Tibial nerve (tissue), 4 donors: ENCODE measurements around the gene LYPD6. TPM values are rescaled to one million over a fixed set of nuclear protein-coding genes. Genes with fewer than 3 reads are reported as not detected.
"Not testable (repeated sequence)": the region's sequence is repeated elsewhere in the genome, so short reads cannot be mapped to it uniquely, and the experiment has no call there.

ENCODE experiments used
- DNase-seq, 2 donors: peaks; one replicate each; pipeline ENCODE4 v3.0.0-alpha.2; 2019; ENCODE audit warnings: low spot score in 2 of 2
- H3K27ac ChIP-seq, 4 donors: fragments of 200-600 bp; sonication (generic) in 3 of 4; one replicate each; pipeline ENCODE4 v1.5.1; 2017 to 2019; ENCODE audit warnings: mild to moderate bottlenecking in 1 of 4
- H3K27me3 ChIP-seq, 2 donors: fragments of 200-600 bp; sonication (generic) in 1 of 2; one replicate each; pipeline versions ENCODE4 v1.5.1 to v1.6.0; 2017 to 2019
- H3K36me3 ChIP-seq, 3 donors: fragments of 200-600 bp; sonication (generic); one replicate each; pipeline ENCODE4 v1.5.1; 2018 to 2019
- H3K4me1 ChIP-seq, 4 donors: fragments of 200-600 bp; sonication (generic) in 3 of 4; one replicate each; pipeline ENCODE4 v1.5.1; 2017 to 2019
- H3K4me3 ChIP-seq, 4 donors: fragments of 200-600 bp; sonication (generic) in 3 of 4; one replicate each; pipeline ENCODE4 v1.5.1; 2017 to 2019; ENCODE audit warnings: mild to moderate bottlenecking in 1 of 4, moderate library complexity in 1 of 4
- H3K9me3 ChIP-seq, 4 donors: fragments of 200-600 bp; sonication (generic) in 3 of 4; one replicate each; pipeline ENCODE4 v1.5.1; 2017 to 2019
- EP300 ChIP-seq, 2 donors: sonication (generic); formaldehyde crosslinking; IDR thresholded peaks; one replicate each; pipeline ENCODE4 v1.6.1; 2017; ENCODE audit warnings: antibody characterized with exemption in 2 of 2, mild to moderate bottlenecking in 1 of 2
- POLR2A ChIP-seq, 2 donors: fragments of 450-650 bp; IDR thresholded peaks; one replicate each; pipeline ENCODE4 v1.6.1; 2017; ENCODE audit warnings: antibody characterized with exemption in 2 of 2, mild to moderate bottlenecking in 2 of 2, moderate library complexity in 2 of 2
- whole genome bisulfite sequencing, 2 donors: methylation state at CpG; one replicate each; pipeline ENCODE4 v1.1.5; 2018; 5-methylcytosine and 5-hydroxymethylcytosine counted together
- total RNA-seq, 4 donors: library from RNA; depleted of rRNA; stranded (reverse); fragments of >200 nt; gene quantifications; one replicate each; pipeline ENCODE4 v1.1.0, GENCODE V29; 2016
- TF ChIP-seq, protein P1 (sequence below), 5 experiments: fragments of 200-600 bp in 3 of 5; fragments of 450-650 bp in 2 of 5; sonication (generic) in 3 of 5; IDR thresholded peaks; one replicate each; pipeline ENCODE4 v1.5.1; 2016 to 2019; ENCODE audit warnings: antibody characterized with exemption in 5 of 5, mild to moderate bottlenecking in 3 of 5, moderate library complexity in 2 of 5

LYPD6 gene
- total RNA-seq, 4 donors from 2014 or later = 2.4 to 10.7 (median 8.2) TPM

DNA sequence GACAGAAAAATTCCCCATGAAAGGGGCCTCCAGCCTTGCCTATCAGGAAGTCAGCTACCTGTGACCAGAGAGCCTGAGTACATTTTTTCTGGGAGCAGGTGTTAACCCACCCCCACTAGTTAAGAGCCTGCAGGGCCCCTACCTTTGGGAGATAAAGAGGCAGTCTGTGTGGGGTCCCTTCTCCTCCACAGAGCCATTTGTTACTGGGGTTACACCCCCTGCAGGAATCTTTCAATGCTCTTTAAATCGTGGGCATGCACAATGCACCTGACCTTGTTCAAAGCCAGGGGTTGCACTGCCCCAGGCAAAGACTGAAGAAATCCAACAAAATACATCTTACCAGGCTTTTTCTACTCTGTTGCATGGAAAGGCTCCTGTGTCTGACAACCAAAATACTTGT is 15.7 kb upstream of the LYPD6 start:
- DNase-seq = no peak
- WGBS, 2 donors = 21 to 44% methylated on average over 1 of the region's 1 CpG
- TF ChIP-seq, protein P1, sequence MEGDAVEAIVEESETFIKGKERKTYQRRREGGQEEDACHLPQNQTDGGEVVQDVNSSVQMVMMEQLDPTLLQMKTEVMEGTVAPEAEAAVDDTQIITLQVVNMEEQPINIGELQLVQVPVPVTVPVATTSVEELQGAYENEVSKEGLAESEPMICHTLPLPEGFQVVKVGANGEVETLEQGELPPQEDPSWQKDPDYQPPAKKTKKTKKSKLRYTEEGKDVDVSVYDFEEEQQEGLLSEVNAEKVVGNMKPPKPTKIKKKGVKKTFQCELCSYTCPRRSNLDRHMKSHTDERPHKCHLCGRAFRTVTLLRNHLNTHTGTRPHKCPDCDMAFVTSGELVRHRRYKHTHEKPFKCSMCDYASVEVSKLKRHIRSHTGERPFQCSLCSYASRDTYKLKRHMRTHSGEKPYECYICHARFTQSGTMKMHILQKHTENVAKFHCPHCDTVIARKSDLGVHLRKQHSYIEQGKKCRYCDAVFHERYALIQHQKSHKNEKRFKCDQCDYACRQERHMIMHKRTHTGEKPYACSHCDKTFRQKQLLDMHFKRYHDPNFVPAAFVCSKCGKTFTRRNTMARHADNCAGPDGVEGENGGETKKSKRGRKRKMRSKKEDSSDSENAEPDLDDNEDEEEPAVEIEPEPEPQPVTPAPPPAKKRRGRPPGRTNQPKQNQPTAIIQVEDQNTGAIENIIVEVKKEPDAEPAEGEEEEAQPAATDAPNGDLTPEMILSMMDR (IDR thresholded peaks at IDR 0.05) = no peak
- TF ChIP-seq POLR2A (IDR thresholded peaks at IDR 0.05) (no peak), EP300 (IDR thresholded peaks at IDR 0.05) (no peak)
- peaks cover 0 to 6% (median 0%) of the 10 kb centered on the region in 4 donors for H3K4me1 ChIP-seq
- no peaks in the 10 kb centered on the region for H3K27me3 ChIP-seq
- no peaks in the 10 kb centered on the region for H3K9me3 ChIP-seq
- H3K4me3 ChIP-seq = no peak overlapping the region
- no peak overlapping the region for H3K27ac ChIP-seq
- H3K36me3 ChIP-seq = no peaks in the 10 kb centered on the region

DNA sequence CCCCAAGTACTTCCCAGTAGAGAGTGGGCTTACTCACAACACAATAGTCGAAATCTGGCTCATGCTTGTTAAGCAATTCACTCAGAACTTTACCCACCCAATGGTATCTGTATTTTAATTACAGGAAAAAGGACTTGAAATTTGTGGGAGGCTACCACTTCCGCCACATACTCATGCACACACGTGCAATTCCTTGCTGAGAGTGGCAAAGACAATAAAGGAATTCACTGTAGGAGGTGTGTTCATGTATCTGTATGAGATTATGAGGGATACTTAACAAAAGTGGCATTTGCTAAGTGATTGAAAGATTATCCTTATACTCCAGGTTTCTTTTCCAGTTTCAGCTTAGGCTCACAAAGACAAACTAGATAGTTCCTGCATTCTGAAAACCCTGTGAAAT is 14.9 kb upstream of the LYPD6 start:
- no peak for TF ChIP-seq EP300 (IDR thresholded peaks at IDR 0.05)
- TF ChIP-seq, protein P1 (IDR thresholded peaks at IDR 0.05) = no peak
- no peak for TF ChIP-seq POLR2A (IDR thresholded peaks at IDR 0.05)
- WGBS, 2 donors = 68 to 73% methylated on average over 3 of the region's 3 CpGs
- H3K9me3 ChIP-seq = peaks cover 0 to 5% (median 0%) of the 10 kb centered on the region in 4 donors
- no peak for DNase-seq
- no peak overlapping the region for H3K4me3 ChIP-seq
- H3K36me3 ChIP-seq = no peaks in the 10 kb centered on the region
- no peak overlapping the region for H3K27ac ChIP-seq
- peaks cover 0 to 6% (median 0%) of the 10 kb centered on the region in 4 donors for H3K4me1 ChIP-seq
- H3K27me3 ChIP-seq = no peaks in the 10 kb centered on the region

DNA sequence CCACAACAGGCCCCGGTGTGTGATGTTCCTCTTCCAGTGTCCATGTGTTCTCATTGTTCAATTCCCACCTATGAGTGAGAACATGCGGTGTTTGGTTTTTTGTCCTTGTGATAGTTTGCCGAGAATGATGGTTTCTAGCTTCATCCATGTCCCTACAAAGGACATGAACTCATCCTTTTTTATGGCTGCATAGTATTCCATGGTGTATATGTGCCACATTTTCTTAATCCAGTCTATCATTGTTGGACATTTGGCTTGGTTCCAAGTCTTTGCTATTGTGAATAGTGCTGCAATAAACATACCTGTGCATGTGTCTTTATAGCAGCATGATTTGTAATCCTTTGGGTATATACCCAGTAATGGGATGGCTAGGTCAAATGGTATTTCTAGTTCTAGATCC is 11.8 kb upstream of the LYPD6 start:
- WGBS, 2 donors = 87 to 98% methylated on average over 3 of the region's 3 CpGs

DNA sequence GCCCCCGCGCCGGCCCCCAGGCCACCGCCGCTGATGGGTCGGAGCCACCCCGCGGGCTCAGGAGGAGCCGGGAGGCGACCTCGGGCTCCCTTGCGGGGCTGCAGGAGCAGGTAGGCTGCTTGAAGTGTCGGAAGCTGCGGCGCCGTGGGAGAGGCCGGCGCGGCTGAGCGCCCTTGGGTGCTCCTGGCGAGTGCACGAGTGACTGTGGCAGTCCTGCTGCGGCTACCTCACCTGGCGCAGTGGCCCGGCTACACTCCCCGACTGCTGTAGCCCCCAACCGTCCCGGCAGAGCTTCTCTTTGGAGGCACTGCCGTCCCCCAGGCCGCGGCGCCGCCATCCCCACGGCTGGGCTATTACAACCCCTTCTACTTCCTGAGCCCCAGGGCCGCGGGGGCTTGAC is 10.0 kb upstream of the LYPD6 start:
- Histone ChIP-seq H3K4me1 (no peaks in the 10 kb centered on the region), H3K27ac (no peak overlapping the region), H3K27me3 (peaks cover 0 to 2% of the 10 kb centered on the region in 2 donors), H3K9me3 (peaks cover 0 to 6% (median 0%) of the 10 kb centered on the region in 4 donors), H3K4me3 (no peak overlapping the region), H3K36me3 (no peaks in the 10 kb centered on the region)
- no peak for DNase-seq
- TF ChIP-seq, protein P1 (IDR thresholded peaks at IDR 0.05) = no peak
- TF ChIP-seq POLR2A (IDR thresholded peaks at IDR 0.05) (no peak), EP300 (IDR thresholded peaks at IDR 0.05) (no peak)
- 66% methylated on average over 12 to 22 of the region's 36 CpGs for WGBS, 2 donors

More for the DNA sequence above, 11.8 kb upstream of the LYPD6 start:
- DNase-seq, H3K27ac ChIP-seq, H3K36me3 ChIP-seq, H3K27me3 ChIP-seq, H3K4me3 ChIP-seq, H3K4me1 ChIP-seq, H3K9me3 ChIP-seq: not testable (repeated sequence)

DNA sequence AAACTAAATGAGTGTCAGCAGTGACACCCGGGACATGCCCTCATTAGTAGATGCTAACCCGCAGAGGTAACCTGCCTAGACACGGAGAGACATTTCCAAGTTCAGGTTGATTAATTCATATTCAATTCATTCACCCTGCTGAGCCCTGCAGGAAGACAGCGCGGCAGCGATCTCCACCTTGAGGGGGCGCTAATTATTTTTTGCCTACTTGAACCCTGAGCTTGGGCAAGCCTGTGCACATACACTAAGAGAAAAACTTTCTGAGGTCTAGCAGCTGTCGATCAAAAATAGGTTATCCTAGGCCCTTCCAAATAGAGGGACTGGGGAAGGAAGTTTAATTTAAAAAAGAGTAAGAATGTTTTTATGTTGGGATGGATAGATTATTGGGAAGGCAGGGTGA is 1.3 kb upstream of the LYPD6 start:
- WGBS, 2 donors = 38 to 43% methylated on average over 8 of the region's 8 CpGs
- no peaks in the 10 kb centered on the region for H3K36me3 ChIP-seq
- TF ChIP-seq, protein P1 (IDR thresholded peaks at IDR 0.05) = peak in 2 of 5 experiments; percentile 9 to 23
- TF ChIP-seq POLR2A (IDR thresholded peaks at IDR 0.05) (no peak), EP300 (IDR thresholded peaks at IDR 0.05) (no peak)
- DNase-seq = no peak
- peak overlapping the region in 1 of 4 donors; percentile 80 for H3K27ac ChIP-seq
- H3K27me3 ChIP-seq = peaks cover 0 to 3% of the 10 kb centered on the region in 2 donors
- no peaks in the 10 kb centered on the region for H3K9me3 ChIP-seq
- H3K4me1 ChIP-seq = peaks cover 0 to 17% (median 7%) of the 10 kb centered on the region in 4 donors
- H3K4me3 ChIP-seq = peak overlapping the region in 1 of 4 donors; percentile 62
